ENCODE data around the gene STAC3.
"Not testable (repeated sequence)": the region's sequence is repeated elsewhere in the genome, so short reads cannot be mapped to it uniquely, and the experiment has no call there.

Gene STAC3

DNA sequence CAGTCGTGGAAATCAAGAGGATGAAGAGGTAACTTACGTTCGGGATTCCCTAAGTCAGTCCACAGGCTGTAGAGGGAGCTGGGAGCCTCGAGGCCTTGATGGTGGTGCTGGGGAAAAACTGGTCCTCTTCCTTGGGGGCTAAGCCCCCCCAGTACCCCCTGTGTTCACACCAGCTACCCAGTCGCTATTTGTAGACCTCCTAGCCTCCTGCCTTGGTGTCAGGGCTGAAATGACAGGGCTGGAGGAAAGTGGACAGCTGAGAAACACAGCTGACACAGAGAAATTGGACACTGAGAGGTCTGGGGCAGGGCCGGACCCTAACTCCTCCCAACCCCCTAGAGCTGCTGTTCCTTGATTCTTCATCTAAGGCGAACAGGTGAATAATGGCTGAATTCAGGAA, at the start of gene STAC3:
Gene STAC3, minus strand, starts transcription at position 232 of the 400 bp plus-strand sequence. CDS start 1,551 bp downstream, outside the sequence.
- no peak within 1 kb of the TSS for H3K4me3 ChIP-seq (ENCODE audit: low read depth, low read length)
- no peak for DNase-seq (ENCODE audit: low read depth)
- TF ChIP-seq CTCF (conservative IDR thresholded peaks at IDR 0.05; ENCODE audit: low read depth, low read length), result no peak

DNA sequence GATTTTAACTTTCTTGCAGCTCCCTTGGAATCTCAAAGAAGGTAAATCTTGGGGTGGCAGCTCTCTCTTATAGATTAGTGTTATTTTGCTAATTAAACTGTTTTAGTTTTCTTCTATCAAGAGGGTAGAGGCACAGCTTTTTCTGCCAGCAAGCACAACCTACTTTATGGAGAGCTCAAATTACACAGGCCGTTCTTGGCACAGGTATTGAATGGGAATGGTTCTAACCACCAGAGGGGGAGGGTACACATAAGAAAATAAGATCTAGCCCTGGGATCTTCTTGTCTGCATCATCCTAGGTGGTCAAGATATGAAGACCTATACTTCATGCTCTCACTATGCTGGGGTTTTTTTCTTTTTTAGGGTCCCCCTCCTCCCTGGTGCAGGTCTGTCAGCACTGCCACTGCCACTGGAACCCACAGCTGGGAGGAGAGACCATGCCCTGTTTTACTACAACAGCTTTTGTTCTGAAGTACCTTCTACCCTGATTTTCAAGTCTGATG, 48.6 kb upstream of the STAC3 start:
- H3K4me3 ChIP-seq (ENCODE audit: low read depth, low read length), result no peak overlapping the region
- DNase-seq (ENCODE audit: low read depth), result peak; percentile 56
- no peak for TF ChIP-seq CTCF (conservative IDR thresholded peaks at IDR 0.05; ENCODE audit: low read depth, low read length)

GRCh38 chr12:57296291-57296690, 45.3 kb upstream of the STAC3 start:
- no peak overlapping the region for H3K4me3 ChIP-seq (ENCODE audit: low read depth, low read length)
- no peak for DNase-seq (ENCODE audit: low read depth)
- no peak for TF ChIP-seq CTCF (conservative IDR thresholded peaks at IDR 0.05; ENCODE audit: low read depth, low read length)

DNA sequence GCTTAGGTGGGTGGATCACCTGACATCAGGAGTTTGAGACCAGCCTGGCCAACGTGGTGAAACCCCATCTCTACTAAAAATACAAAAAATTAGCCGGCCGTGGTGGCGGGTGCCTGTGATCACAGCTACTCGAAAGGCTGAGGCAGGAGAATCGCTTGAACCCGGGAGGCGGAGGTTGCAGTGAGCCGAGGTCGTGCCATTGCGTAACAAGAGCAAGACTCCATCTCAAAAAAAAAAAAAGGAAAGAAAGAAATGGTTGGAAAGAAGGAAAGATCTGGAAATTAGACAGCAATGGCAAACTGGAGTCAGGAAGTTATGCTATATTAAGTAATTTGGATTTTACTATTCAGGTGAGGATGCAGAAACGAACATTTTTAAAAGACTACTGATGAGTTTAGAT, 31.1 kb upstream of the STAC3 start:
- not testable (repeated sequence) for DNase-seq (ENCODE audit: low read depth); H3K4me3 ChIP-seq (ENCODE audit: low read depth, low read length)

DNA sequence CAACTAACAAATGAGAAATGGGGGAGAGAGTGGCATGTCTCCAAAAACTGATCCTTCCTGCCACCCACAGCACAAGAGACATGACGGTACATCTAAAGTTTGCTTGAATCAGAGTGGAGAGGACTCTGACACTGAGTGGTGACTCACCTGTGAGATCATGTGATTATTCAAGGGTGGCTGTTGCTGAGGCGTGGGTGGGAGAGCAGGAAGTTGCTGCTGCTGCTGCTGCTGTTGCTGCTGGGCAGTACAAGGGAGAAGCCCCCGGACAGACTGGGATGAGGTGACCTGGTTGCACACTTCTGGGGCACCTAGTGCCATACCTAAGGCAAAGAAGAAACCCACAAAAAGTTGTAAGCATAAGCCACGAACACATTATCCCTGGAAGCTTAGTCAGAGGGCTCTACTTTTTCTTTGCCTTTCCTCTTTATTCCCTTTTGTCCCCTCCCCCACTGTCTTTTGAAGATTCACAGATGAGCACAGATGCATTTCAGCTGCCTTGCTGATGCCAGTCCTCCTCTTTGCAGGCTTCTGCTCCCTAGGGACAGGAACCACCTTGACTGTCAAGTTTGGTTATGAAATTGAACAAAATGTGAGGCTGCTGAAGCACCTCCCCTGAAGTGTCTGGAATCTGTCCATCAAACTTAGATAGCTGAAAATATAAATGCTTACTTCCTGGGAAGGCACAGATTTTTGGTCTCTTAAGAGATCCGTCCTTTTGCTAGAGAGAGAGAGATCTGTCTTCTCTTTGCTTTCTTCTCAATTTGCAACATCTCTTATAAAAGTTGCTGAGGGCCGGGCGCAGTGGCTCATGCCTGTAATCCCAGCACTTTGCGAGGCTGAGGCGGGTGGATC, 29.4 kb upstream of the STAC3 start:
- DNase-seq (ENCODE audit: low read depth), result peak; percentile 93
- TF ChIP-seq CTCF (conservative IDR thresholded peaks at IDR 0.05; ENCODE audit: low read depth, low read length), result no peak

DNA sequence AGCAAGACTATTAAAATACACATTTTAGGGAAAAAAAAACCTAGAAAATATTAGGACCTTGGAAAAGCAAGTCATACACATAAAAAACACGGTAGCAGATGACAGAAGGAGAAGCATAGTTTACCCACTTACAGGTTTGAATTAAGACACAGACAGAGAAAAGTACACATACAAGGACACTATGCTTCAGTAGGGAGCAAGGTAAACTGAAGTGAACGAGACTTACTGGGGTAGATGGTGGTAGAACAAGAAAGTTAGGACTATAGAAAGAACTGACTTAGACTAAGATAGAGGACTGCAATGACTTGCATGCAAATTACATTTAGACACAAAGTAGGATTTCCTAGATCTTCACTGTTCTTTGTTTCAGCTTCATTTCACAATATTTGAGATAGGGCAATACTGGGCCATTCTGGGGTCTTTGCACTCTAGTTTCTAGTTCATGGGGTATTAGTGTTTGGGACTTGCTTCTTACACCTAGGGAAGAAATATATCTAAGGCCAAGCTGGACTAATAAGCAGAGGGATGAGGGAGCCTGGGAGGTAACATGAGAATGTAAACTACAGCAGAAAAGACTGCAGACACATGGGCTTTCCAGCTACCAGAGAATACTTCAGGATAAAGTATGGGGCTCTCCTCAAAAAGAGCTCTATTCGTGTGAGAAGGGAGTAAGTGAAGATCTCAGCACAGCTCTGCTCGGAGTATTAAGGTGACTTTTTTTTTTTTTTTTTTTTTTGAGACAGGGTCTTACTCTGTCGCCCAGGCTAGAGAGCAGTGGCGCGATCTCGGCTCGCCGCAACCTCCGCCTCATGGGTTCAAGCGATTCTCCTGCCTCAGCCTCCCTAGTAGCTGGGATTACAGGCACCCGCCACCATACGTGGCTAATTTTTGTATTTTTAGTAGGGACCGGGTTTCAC, 27.7 kb upstream of the STAC3 start:
- DNase-seq (ENCODE audit: low read depth), result no peak
- no peak for TF ChIP-seq CTCF (conservative IDR thresholded peaks at IDR 0.05; ENCODE audit: low read depth, low read length)
- H3K4me3 ChIP-seq (ENCODE audit: low read depth, low read length), result no peak overlapping the region

More for the DNA sequence above, 29.4 kb upstream of the STAC3 start:
- H3K4me3 ChIP-seq (ENCODE audit: low read depth, low read length), result peak overlapping the region; percentile 30

- DNase-seq (ENCODE audit: low read depth), result peak; percentile 60
- TF ChIP-seq CTCF (conservative IDR thresholded peaks at IDR 0.05; ENCODE audit: low read depth, low read length), result peak; percentile 70
Measured at GRCh38 chr12:57276935-57277563, 26.1 kb upstream of the STAC3 start.

DNA sequence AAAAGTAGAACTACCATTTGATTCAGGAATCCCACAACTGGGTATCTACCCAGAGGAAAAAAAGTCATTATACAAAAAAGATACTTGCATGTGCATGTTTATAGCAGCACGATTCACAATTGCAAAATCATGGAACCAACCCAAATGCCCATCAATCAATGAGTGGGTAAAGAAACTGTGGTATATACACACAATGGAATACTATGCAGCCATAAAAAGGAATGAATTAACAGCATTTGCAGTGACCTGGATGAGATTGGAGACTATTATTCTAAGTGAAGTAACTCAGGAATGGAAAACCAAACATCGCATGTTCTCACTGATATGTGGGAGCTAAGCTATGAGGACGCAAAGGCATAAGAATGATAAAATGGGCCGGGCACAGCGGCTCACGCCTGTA, 25.2 kb upstream of the STAC3 start:
- not testable (repeated sequence) for H3K4me3 ChIP-seq (ENCODE audit: low read depth, low read length); DNase-seq (ENCODE audit: low read depth)

More at GRCh38 chr12:57276935-57277563, 26.1 kb upstream of the STAC3 start:
- H3K4me3 ChIP-seq (ENCODE audit: low read depth, low read length), result no peak overlapping the region

Data from choroid plexus epithelial cell (primary cell).